ENCODE data around the gene PLA2G4A.

The PLA2G4A gene

GRCh38 chr1:186980400-186980799 lies 151.7 kb downstream of the PLA2G4A start:
- DNase-seq = no peak

DNA sequence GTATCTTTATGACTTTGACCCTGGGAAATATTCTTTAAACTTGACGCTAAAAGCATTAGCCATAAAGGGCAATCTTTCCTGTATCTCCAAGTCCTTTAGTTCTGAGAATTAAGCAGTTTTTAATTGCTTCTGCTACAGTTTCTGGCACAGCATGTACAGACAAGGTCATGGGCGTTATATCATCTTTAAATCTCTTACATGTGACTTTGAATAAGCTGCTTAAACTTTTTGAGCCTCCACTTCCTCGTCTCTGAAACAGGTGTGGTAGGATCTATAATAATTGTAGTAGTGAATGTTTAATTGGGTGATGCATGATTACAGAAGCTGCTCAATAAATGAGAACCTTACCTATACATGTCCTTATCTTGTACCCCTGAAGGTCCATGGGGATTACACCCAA lies 153.4 kb downstream of the PLA2G4A start:
- no peak for DNase-seq

DNA sequence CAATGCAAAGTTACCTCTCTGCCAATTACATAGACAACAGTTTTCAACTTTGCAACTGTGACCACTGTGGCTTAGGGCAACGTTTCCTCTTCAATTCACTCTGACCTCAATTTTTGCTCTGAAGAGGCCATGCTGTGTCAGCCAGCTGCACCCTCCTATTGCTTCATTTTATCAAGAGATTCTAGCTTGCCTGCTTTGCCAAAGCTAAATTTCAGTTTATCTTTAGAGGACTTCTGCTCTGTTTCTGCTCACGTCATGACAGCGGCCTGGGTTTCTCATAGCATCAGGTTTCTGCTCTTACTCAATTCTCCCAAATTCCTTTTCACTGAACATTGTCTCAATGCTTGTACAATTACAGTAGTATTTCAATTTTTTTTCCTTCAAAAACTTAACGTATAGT lies 154.6 kb downstream of the PLA2G4A start:
- no peak for DNase-seq

- DNase-seq = no peak
Observed at GRCh38 chr1:186984959-186985358, 156.2 kb downstream of the PLA2G4A start.

- peak; percentile 75 for DNase-seq
Observed at GRCh38 chr1:186985889-186986491, 157.2 kb downstream of the PLA2G4A start.

- DNase-seq = no peak
Observed at GRCh38 chr1:186987065-186987464, 158.3 kb downstream of the PLA2G4A start.

GRCh38 chr1:186987769-186988168 lies 159.0 kb downstream of the PLA2G4A start:
- DNase-seq = no peak

GRCh38 chr1:186993996-186994395 lies 165.2 kb downstream of the PLA2G4A start:
- no peak for DNase-seq

DNA sequence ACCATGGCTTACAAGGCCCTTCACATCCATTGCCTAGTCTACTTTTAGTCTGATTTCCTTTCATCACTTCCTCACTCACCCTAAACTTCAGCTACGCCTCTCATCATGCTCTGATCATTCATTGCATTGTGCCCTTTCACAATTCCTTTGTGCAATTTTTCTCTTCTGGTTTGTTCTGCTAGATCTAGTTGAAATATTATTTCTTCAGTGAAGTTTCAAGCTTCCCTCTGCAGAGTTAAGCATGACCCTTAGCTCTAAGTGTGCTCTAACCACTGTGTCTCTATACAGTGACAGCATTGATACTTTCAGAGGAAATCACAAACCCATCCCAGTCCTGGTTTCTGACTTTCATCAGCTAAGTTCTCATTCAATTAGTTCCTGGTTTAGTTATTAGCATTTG lies 166.1 kb downstream of the PLA2G4A start:
- no peak for DNase-seq

DNA sequence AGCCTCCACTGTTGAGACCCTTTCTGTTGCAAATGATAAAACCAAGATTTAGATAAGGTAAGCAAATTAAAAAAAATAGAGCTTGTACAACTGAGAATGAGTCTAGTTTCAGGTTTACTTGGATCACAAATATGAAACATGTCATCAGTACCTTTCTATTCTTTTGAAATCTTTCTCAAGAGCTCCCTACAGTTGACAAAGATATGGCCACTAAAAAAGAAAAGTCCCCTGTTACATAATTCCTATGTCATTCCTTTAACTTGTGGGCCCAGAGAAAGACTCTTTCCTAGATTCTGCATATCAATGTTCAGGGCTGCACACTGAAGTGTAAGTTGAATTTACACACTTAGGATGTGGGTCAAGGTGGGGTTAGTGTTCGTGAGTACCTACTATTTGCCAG lies 168.1 kb downstream of the PLA2G4A start:
- DNase-seq = no peak

- no peak for DNase-seq
Observed at GRCh38 chr1:186997877-186998276, 169.1 kb downstream of the PLA2G4A start.

DNA sequence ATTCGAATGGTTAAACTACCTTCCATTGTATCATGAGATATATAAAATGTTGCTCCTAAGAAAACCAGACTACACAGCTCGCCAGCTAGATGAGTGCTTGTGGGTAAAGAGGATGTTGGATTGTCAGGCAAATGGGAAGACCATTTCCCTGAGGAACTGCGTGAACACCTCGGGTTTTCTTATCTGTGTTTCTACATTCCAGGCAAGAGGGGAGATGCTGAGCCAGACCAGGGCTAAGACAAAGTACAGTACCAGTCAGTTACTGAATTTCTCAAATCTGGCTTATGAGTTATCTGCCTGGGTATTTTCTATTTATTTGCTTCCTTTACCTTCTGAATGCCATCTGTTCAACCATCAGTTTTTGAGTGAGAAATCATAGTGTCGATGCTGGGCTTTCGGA lies 170.8 kb downstream of the PLA2G4A start:
- no peak for DNase-seq

DNA sequence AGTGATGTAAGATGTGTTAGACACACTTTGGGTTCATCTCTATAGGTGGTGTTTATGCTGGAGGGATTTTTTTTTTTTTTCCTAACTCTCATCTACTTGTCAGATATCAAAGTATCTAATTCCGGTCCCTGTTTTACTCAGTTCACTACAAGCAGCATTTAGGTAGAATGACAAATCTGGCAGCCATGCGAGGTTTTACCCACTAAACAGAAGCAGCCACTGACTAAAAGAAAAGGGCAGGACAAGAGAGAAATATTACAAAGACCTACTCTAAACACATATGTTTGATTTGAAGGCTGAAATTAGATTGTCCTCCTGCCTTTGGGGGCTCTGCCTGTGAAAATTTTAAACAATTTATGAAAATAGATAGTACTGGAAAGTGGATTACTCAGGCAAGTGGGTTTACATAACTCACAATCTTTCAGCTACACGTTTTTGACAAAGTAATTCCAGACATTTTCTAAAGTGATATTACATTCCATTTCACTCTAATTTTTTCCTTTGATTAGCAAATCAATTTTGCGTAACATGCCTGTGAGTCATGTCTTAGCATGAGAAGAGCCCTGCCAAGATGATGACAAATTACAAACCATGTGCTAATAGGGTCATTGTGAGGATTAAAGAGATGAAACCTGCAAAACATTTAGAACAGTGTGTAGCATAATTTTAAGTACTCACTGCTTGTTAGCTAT lies 172.6 kb downstream of the PLA2G4A start:
- no peak for DNase-seq

- no peak for DNase-seq
Observed at GRCh38 chr1:187003353-187003752, 174.6 kb downstream of the PLA2G4A start.

GRCh38 chr1:187006896-187007295 lies 178.1 kb downstream of the PLA2G4A start:
- DNase-seq = no peak

DNA sequence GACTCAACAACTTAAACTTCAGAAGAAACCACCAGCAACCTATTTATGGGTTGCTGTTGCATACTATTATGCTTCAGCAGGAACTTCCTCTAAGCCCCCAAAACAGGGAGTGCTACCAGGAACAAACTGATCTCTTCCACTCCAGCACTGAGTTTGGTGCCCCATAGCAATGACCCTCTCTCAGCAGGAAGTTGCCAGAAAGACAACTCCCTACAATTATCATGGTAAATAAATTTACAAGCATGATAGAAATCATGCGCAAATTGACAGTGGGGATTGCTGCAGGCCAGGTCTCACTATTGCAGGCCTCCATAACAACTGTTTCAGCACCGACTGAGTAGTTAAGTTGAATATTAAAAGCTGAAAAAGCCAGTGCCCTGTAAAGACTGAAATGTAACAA lies 180.6 kb downstream of the PLA2G4A start:
- DNase-seq = no peak

- no peak for DNase-seq
Observed at GRCh38 chr1:187010571-187011309, 182.0 kb downstream of the PLA2G4A start.

- DNase-seq = no peak
Observed at GRCh38 chr1:187013582-187014200, 184.9 kb downstream of the PLA2G4A start.

- DNase-seq = no peak
Observed at GRCh38 chr1:187018291-187018690, 189.5 kb downstream of the PLA2G4A start.

- DNase-seq = no peak
Observed at GRCh38 chr1:187027253-187027652, 198.5 kb downstream of the PLA2G4A start.

- no peak for DNase-seq
Observed at GRCh38 chr1:187032316-187032981, 203.7 kb downstream of the PLA2G4A start.

DNA sequence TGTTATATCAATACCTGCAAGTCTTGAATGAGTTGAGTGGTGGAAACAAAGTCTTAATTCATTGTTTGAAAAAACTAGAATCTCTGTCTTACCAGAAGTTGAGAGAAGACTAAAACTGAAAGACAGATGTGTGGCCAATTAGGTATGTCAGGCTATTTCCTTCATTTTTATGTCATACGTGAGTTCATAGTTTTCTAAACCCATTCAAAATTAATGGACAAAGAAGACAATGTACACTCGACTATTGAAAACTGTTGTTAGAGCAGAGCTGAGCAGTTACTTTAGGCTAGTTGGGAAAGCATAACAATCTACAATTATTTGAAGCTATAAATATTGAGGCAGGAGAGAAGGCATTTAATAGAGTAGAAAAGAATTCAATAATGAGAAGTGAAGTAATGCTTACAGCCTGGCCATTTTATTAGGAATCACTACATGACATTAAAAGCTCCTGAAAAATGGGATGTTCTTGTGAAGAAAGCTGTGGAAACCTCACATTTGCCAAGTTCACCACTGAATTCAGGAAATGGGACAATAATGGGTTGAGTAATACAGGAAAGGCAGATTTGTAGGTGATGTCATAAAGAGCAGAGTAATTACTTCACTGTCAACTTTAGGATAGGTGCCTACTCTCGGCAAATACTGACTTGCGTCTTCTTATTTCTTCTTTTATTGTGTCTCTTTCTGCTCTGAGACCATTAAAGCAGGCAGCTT lies 204.4 kb downstream of the PLA2G4A start:
- DNase-seq = no peak
